SK-N-SH treated with all-trans-retinoic acid at 6 μM for 48 hours (cell line): ENCODE data around the gene CDIPT.

ENCODE experiments used
- ARNTL ChIP-seq: fragments of 450-650 bp; formaldehyde crosslinking; IDR thresholded peaks from 2 replicates; pipeline ENCODE4 v1.5.0; 2020; ENCODE audit warnings: low read depth, mild to moderate bottlenecking, moderate library complexity, borderline replicate concordance
- SNAI2 ChIP-seq: fragments of 250-450 bp; sonication (Bioruptor Pico); IDR thresholded peaks from 2 replicates; pipeline ENCODE4 v1.5.0; 2020; ENCODE audit warnings: mild to moderate bottlenecking, moderate library complexity
- TOX ChIP-seq: fragments of 250-450 bp; sonication (Bioruptor Pico); IDR thresholded peaks from 2 replicates; pipeline ENCODE4 v1.8.0; 2021; ENCODE audit warnings: mild to moderate bottlenecking, moderate library complexity, borderline replicate concordance
- ZFP30 ChIP-seq: fragments of 450-650 bp; formaldehyde crosslinking; IDR thresholded peaks from 2 replicates; pipeline ENCODE4 v1.5.0; 2022; ENCODE audit warnings: mild to moderate bottlenecking, moderate library complexity
- ZNF70 ChIP-seq: fragments of 450-650 bp; formaldehyde crosslinking; IDR thresholded peaks from 2 replicates; pipeline ENCODE4 v1.5.0; 2020; ENCODE audit warnings: mild to moderate bottlenecking, moderate library complexity
- ZNF8 ChIP-seq: fragments of 450-650 bp; formaldehyde crosslinking; IDR thresholded peaks from 2 replicates; pipeline ENCODE4 v1.5.0; 2020; ENCODE audit warnings: mild to moderate bottlenecking, moderate library complexity
- TF ChIP-seq, protein P1 (sequence below): fragments of 250-450 bp; sonication (Bioruptor Pico); IDR thresholded peaks from 2 replicates; pipeline ENCODE4 v1.8.0; 2020; ENCODE audit warnings: mild to moderate bottlenecking, moderate library complexity, borderline replicate concordance
- TF ChIP-seq, protein P2 (sequence below): fragments of 250-450 bp; sonication (Bioruptor Pico); IDR thresholded peaks from 2 replicates; pipeline ENCODE4 v1.5.1; 2020; ENCODE audit warnings: low read depth, mild to moderate bottlenecking, moderate library complexity
- TF ChIP-seq, protein P3 (sequence below): fragments of 250-450 bp; sonication (Bioruptor Pico); IDR thresholded peaks from 2 replicates; pipeline ENCODE4 v1.8.0; 2021; ENCODE audit warnings: low read depth, mild to moderate bottlenecking, moderate library complexity, borderline replicate concordance

DNA sequence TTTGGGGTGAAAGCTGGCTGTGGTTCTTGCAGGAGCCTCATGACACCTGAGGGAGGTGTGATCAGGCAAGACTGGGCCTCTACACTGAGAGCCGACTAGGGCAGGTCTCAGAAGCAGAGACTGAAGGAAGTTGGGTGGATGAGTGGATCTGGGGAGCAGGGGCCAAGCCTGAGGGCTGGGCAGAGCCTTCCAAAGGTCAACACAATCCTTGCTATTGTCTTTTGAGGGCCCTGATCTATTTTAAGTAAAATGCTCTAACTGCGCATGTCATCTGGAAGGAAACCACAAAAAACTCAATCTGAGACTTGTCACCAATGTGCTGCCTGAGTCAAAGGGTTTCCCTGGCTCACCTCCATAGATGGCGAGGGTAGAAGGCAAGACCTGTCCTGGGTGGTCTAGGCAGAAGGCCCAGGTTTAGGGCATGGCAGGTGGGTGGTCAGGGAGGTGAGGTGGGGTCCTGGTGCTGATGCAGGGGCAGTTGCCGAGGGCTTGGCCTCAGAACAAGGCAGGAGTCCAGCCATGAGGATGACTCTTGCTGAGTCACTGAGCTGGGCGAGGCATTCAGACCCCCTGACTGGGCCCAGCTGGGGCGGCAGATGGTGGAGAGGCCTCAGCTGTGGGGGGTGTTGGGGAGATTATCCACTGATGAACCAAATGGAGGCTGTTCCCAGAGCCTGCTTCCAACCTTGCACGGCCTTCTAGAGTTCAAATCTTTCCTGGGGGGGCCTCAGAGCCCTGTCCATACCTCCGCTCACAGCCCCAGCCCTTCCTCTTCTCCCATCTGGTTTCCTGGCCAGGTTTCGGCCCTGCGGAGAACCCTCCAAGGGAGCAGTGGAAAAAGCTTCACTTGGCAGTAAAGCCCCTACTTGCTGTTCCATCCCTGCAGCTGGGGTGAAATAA is 37.6 kb downstream of the CDIPT start:
- TF ChIP-seq ARNTL (CRISPR knock-in tag) (no peak), ZFP30 (CRISPR knock-in tag) (no peak), ZNF70 (no peak), SNAI2 (CRISPR knock-in tag) (no peak), ZNF8 (no peak), TOX (CRISPR knock-in tag) (no peak)
- TF ChIP-seq, protein P1, sequence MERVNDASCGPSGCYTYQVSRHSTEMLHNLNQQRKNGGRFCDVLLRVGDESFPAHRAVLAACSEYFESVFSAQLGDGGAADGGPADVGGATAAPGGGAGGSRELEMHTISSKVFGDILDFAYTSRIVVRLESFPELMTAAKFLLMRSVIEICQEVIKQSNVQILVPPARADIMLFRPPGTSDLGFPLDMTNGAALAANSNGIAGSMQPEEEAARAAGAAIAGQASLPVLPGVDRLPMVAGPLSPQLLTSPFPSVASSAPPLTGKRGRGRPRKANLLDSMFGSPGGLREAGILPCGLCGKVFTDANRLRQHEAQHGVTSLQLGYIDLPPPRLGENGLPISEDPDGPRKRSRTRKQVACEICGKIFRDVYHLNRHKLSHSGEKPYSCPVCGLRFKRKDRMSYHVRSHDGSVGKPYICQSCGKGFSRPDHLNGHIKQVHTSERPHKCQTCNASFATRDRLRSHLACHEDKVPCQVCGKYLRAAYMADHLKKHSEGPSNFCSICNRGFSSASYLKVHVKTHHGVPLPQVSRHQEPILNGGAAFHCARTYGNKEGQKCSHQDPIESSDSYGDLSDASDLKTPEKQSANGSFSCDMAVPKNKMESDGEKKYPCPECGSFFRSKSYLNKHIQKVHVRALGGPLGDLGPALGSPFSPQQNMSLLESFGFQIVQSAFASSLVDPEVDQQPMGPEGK: no peak
- TF ChIP-seq, protein P2, sequence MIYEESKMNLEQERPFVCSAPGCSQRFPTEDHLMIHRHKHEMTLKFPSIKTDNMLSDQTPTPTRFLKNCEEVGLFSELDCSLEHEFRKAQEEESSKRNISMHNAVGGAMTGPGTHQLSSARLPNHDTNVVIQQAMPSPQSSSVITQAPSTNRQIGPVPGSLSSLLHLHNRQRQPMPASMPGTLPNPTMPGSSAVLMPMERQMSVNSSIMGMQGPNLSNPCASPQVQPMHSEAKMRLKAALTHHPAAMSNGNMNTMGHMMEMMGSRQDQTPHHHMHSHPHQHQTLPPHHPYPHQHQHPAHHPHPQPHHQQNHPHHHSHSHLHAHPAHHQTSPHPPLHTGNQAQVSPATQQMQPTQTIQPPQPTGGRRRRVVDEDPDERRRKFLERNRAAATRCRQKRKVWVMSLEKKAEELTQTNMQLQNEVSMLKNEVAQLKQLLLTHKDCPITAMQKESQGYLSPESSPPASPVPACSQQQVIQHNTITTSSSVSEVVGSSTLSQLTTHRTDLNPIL (CRISPR knock-in tag): no peak
- TF ChIP-seq, protein P3, sequence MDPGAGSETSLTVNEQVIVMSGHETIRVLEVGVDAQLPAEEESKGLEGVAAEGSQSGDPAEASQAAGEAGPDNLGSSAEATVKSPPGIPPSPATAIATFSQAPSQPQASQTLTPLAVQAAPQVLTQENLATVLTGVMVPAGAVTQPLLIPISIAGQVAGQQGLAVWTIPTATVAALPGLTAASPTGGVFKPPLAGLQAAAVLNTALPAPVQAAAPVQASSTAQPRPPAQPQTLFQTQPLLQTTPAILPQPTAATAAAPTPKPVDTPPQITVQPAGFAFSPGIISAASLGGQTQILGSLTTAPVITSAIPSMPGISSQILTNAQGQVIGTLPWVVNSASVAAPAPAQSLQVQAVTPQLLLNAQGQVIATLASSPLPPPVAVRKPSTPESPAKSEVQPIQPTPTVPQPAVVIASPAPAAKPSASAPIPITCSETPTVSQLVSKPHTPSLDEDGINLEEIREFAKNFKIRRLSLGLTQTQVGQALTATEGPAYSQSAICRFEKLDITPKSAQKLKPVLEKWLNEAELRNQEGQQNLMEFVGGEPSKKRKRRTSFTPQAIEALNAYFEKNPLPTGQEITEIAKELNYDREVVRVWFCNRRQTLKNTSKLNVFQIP (CRISPR knock-in tag): no peak
